H9 (cell line): ENCODE results near the gene TAAR8. TPM values are rescaled to one million over a fixed set of nuclear protein-coding genes. Genes with fewer than 3 reads are reported as not detected.

Experiments
- DNase-seq: peaks from one replicate; pipeline ENCODE4 v3.0.0-alpha.2; 2017
- H2AFZ ChIP-seq: one replicate; pipeline ENCODE4 v1.6.1; 2013; ENCODE audit warnings: mild to moderate bottlenecking, low read length, control low read depth, moderate library complexity
- H2AK5ac ChIP-seq: 2 replicates; pipeline ENCODE4 v1.6.1; 2013; ENCODE audit warnings: low read length, control low read depth, mixed read lengths; ENCODE audit not compliant: insufficient read length
- H2BK120ac ChIP-seq: one replicate; pipeline ENCODE4 v1.6.1; 2013; ENCODE audit warnings: low read depth, mild to moderate bottlenecking, low read length, control low read depth, inconsistent platforms; ENCODE audit not compliant: poor library complexity, severe bottlenecking
- H2BK12ac ChIP-seq: 2 replicates; pipeline ENCODE4 v1.6.1; 2013; ENCODE audit warnings: low read length, control low read depth, mixed read lengths, low read depth; ENCODE audit not compliant: insufficient read length
- H2BK15ac ChIP-seq: 2 replicates; pipeline ENCODE4 v1.6.1; 2013; ENCODE audit warnings: low read depth, low read length, control low read depth
- H2BK20ac ChIP-seq: one replicate; pipeline ENCODE4 v1.6.1; 2013; ENCODE audit warnings: low read depth, mild to moderate bottlenecking, low read length, control low read depth, inconsistent platforms; ENCODE audit not compliant: poor library complexity, severe bottlenecking
- H2BK5ac ChIP-seq: 2 replicates; pipeline ENCODE4 v1.6.1; 2013; ENCODE audit warnings: low read length, control low read depth, mixed read lengths; ENCODE audit not compliant: insufficient read length
- H3K14ac ChIP-seq: 2 replicates; pipeline ENCODE4 v1.6.1; 2013; ENCODE audit warnings: low read length, control low read depth; ENCODE audit not compliant: insufficient read depth
- H3K18ac ChIP-seq: 2 replicates; pipeline ENCODE4 v1.6.1; 2013; ENCODE audit warnings: low read depth, mild to moderate bottlenecking, mixed read lengths, low read length, control low read depth; ENCODE audit not compliant: insufficient read length
- H3K23ac ChIP-seq: 2 replicates; pipeline ENCODE4 v1.6.1; 2013; ENCODE audit warnings: low read length, control low read depth, mixed read lengths, low read depth; ENCODE audit not compliant: insufficient read length
- H3K23me2 ChIP-seq: 2 replicates; pipeline ENCODE4 v1.6.1; 2013; ENCODE audit warnings: low read depth, mild to moderate bottlenecking, mixed read lengths, low read length, control low read depth; ENCODE audit not compliant: insufficient read length, poor library complexity, severe bottlenecking
- H3K27ac ChIP-seq: 2 replicates; pipeline ENCODE4 v1.5.1; 2013; ENCODE audit warnings: low read length, control low read depth, mixed read lengths, low read depth; ENCODE audit not compliant: insufficient read length
- H3K27me3 ChIP-seq: 2 replicates; pipeline ENCODE4 v1.6.1; 2013; ENCODE audit warnings: low read length, control low read depth, inconsistent platforms; ENCODE audit not compliant: insufficient read depth
- H3K4ac ChIP-seq: 2 replicates; pipeline ENCODE4 v1.6.1; 2013; ENCODE audit warnings: low read depth, mild to moderate bottlenecking, control low read depth, inconsistent platforms, low read length, moderate library complexity
- H3K4me1 ChIP-seq: 2 replicates; pipeline ENCODE4 v1.6.1; 2013; ENCODE audit warnings: low read length, control low read depth, inconsistent platforms; ENCODE audit not compliant: insufficient read depth
- H3K4me2 ChIP-seq: 2 replicates; pipeline ENCODE4 v1.6.1; 2013; ENCODE audit warnings: low read length, control low read depth, mixed read lengths; ENCODE audit not compliant: insufficient read length, insufficient read depth
- H3K56ac ChIP-seq: 2 replicates; pipeline ENCODE4 v1.6.1; 2013; ENCODE audit warnings: low read depth, mild to moderate bottlenecking, mixed read lengths, low read length, control low read depth; ENCODE audit not compliant: insufficient read length
- H3K79me1 ChIP-seq: 2 replicates; pipeline ENCODE4 v1.6.1; 2013; ENCODE audit warnings: low read depth, mild to moderate bottlenecking, moderate library complexity, low read length, control low read depth, inconsistent platforms; ENCODE audit not compliant: insufficient read depth, poor library complexity, severe bottlenecking
- H3K79me2 ChIP-seq: 2 replicates; pipeline ENCODE4 v1.6.1; 2013; ENCODE audit warnings: low read length, control low read depth, inconsistent platforms; ENCODE audit not compliant: insufficient read depth
- H3K9ac ChIP-seq: 2 replicates; pipeline ENCODE4 v1.6.1; 2013; ENCODE audit warnings: low read length, control low read depth, mixed read lengths; ENCODE audit not compliant: insufficient read length; ENCODE audit errors: extremely low read depth
- H3K9me3 ChIP-seq: one replicate; pipeline ENCODE4 v1.6.1; 2013; ENCODE audit warnings: low read depth, low read length, inconsistent platforms; ENCODE audit not compliant: control insufficient read depth
- H3T11ph ChIP-seq: one replicate; pipeline ENCODE4 v1.6.1; 2013; ENCODE audit warnings: mild to moderate bottlenecking, low read length, control low read depth, inconsistent platforms
- H4K20me1 ChIP-seq: one replicate; pipeline ENCODE4 v1.6.1; 2013; ENCODE audit not compliant: control insufficient read depth, insufficient read length, insufficient read depth
- H4K5ac ChIP-seq: 2 replicates; pipeline ENCODE4 v1.6.1; 2013; ENCODE audit warnings: low read depth, mild to moderate bottlenecking, mixed read lengths, low read length, control low read depth; ENCODE audit not compliant: insufficient read length
- H4K8ac ChIP-seq: replicated peaks from 2 replicates; pipeline ENCODE4 v1.6.1; 2013; ENCODE audit warnings: low read length, control low read depth, mixed read lengths, low read depth; ENCODE audit not compliant: insufficient read length
- H4K91ac ChIP-seq: 2 replicates; pipeline ENCODE4 v1.6.1; 2013; ENCODE audit warnings: low read depth, mild to moderate bottlenecking, moderate library complexity, mixed read lengths, low read length, control low read depth; ENCODE audit not compliant: insufficient read length
- H3K27ac Mint-ChIP-seq, 3 experiments: 2 replicates in 2 of 3; 3 replicates in 1 of 3; pipeline ENCODE4 v1.8.0; 2020 to 2021; ENCODE audit warnings: mixed read lengths in 3 of 3, mild to moderate bottlenecking in 1 of 3, moderate library complexity in 1 of 3
- H3K27me3 Mint-ChIP-seq: 2 replicates; pipeline ENCODE4 v1.8.0; 2021; ENCODE audit warnings: low read depth, mild to moderate bottlenecking, moderate library complexity, mixed read lengths
- H3K36me3 Mint-ChIP-seq, 3 experiments: 2 replicates in 2 of 3; 3 replicates in 1 of 3; pipeline ENCODE4 v1.8.0; 2020 to 2021; ENCODE audit warnings: low read depth in 3 of 3, mixed read lengths in 3 of 3; ENCODE audit not compliant: insufficient read depth in 1 of 3
- H3K4me1 Mint-ChIP-seq, 2 experiments: 2 replicates each; pipeline ENCODE4 v1.8.0; 2020; ENCODE audit warnings: mixed read lengths in 2 of 2
- H3K4me3 Mint-ChIP-seq, 2 experiments: 2 replicates in 1 of 2; 3 replicates in 1 of 2; pipeline ENCODE4 v1.8.0; 2020 to 2021; ENCODE audit warnings: mild to moderate bottlenecking in 2 of 2, mixed read lengths in 2 of 2, moderate library complexity in 1 of 2
- H3K9me3 Mint-ChIP-seq, 2 experiments: 2 replicates in 1 of 2; 3 replicates in 1 of 2; pipeline ENCODE4 v1.8.0; 2020; ENCODE audit warnings: mild to moderate bottlenecking in 2 of 2, mixed read lengths in 2 of 2, moderate library complexity in 1 of 2
- total RNA-seq: library from RNA; stranded (reverse); gene quantifications from 2 replicates; pipeline ENCODE4 v1.2.1, GENCODE V29; 2021
- TF ChIP-seq, protein P1 (sequence below): fragments of 200-600 bp; sonication (generic); conservative IDR thresholded peaks from 3 replicates; pipeline ENCODE4 v1.8.0; 2021; ENCODE audit warnings: antibody characterized with exemption, mild to moderate bottlenecking

TAAR8 gene
- total RNA-seq, 1 experiment from 2014 or later: not detected

DNA sequence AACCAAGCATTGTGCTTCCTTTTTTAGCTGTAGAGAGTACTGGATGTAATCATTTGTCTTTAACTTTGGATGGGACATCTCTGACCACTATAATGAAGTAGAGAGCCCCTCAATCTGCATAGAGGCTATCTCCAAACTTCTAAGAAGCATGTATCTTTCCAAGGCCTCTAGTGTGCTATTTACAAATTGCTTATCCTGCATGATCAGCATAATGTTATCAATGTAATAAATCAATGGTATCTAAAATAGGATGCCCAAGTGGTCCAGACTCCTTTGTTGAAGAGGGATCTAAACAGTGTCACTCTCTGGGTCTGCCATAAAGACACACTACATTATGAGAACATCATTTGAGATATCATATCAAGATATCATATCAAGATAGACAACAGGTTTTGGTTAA, 7.6 kb upstream of the TAAR8 start:
- Mint-ChIP-seq H3K9me3 (no peaks in the 10 kb centered on the region), H3K4me3 (no peak overlapping the region), H3K4me1 (peaks cover 13 to 19% of the 10 kb centered on the region in 2 experiments), H3K27ac (no peak overlapping the region), H3K36me3 (no peaks in the 10 kb centered on the region), H3K27me3 (no peaks in the 10 kb centered on the region)
- H4K5ac ChIP-seq: no peak overlapping the region
- H3K14ac ChIP-seq: no peak overlapping the region
- H2BK120ac ChIP-seq: no peak overlapping the region
- TF ChIP-seq, protein P1, sequence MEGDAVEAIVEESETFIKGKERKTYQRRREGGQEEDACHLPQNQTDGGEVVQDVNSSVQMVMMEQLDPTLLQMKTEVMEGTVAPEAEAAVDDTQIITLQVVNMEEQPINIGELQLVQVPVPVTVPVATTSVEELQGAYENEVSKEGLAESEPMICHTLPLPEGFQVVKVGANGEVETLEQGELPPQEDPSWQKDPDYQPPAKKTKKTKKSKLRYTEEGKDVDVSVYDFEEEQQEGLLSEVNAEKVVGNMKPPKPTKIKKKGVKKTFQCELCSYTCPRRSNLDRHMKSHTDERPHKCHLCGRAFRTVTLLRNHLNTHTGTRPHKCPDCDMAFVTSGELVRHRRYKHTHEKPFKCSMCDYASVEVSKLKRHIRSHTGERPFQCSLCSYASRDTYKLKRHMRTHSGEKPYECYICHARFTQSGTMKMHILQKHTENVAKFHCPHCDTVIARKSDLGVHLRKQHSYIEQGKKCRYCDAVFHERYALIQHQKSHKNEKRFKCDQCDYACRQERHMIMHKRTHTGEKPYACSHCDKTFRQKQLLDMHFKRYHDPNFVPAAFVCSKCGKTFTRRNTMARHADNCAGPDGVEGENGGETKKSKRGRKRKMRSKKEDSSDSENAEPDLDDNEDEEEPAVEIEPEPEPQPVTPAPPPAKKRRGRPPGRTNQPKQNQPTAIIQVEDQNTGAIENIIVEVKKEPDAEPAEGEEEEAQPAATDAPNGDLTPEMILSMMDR: no peak
- H4K8ac ChIP-seq: no peak overlapping the region
- DNase-seq: no peak
- H3K9me3 ChIP-seq: no peaks in the 10 kb centered on the region
- no peaks in the 10 kb centered on the region for H4K20me1 ChIP-seq
- no peak overlapping the region for H4K91ac ChIP-seq
- H3K23ac ChIP-seq: no peak overlapping the region
- no peak overlapping the region for H3T11ph ChIP-seq
- no peak overlapping the region for H3K56ac ChIP-seq
- no peaks in the 10 kb centered on the region for H3K79me1 ChIP-seq
- no peak overlapping the region for H3K4ac ChIP-seq
- H2BK15ac ChIP-seq: no peak overlapping the region
- no peaks in the 10 kb centered on the region for H3K79me2 ChIP-seq
- no peak overlapping the region for H3K18ac ChIP-seq
- H2BK5ac ChIP-seq: no peak overlapping the region
- no peak overlapping the region for H2AFZ ChIP-seq
- no peak overlapping the region for H3K4me2 ChIP-seq
- no peaks in the 10 kb centered on the region for H3K23me2 ChIP-seq
- no peak overlapping the region for H2AK5ac ChIP-seq
- H3K27ac ChIP-seq: no peak overlapping the region
- no peak overlapping the region for H2BK12ac ChIP-seq
- H3K9ac ChIP-seq: no peak overlapping the region
- no peak overlapping the region for H2BK20ac ChIP-seq
- H3K4me1 ChIP-seq: peaks cover 6% of the 10 kb centered on the region; the same call in 1 of the 2 replicates
- H3K27me3 ChIP-seq: no peaks in the 10 kb centered on the region
